ENCODE results near the gene NLRP2B. TPM values are rescaled to one million over a fixed set of nuclear protein-coding genes. Genes with fewer than 3 reads are reported as not detected.

Gene NLRP2B
- total and polyA plus RNA-seq, 8 donors, result not detected

DNA sequence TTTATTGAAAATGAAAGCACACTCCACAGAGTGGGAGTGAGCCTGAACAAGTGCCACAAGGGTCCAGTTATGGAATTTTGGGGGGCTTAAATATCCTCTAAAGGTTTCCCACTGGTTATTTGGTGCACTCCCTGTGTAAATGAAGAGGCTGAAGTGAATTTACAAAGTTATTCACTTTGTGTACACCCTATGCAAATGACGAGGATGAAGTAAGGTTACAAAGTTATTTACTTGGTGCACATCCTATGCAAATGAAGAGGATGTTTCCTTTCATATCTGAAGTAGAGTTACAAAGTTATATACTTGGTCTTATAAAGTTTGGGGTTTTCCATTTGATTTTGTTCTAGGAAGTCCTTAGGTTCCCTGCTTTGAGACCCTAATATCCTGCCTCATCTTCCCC lies 13.1 kb downstream of the NLRP2B start:
- no peaks in the 10 kb centered on the region for H3K27me3 ChIP-seq
- H3K9me3 ChIP-seq, result peaks cover 0 to 3% (median 1%) of the 10 kb centered on the region in 4 donors
- H3K27ac ChIP-seq, result no peak overlapping the region
- intact Hi-C loops (cut with DNase I; ENCODE audit: low total_unique reads), result no loop called here
- no peak for DNase-seq
- no peak overlapping the region for H3K4me3 ChIP-seq
- TF ChIP-seq EP300 (IDR thresholded peaks at IDR 0.05) (no peak), POLR2AphosphoS5 (IDR thresholded peaks at IDR 0.05) (no peak), POLR2A (IDR thresholded peaks at IDR 0.05) (no peak)
- TF ChIP-seq, protein P1, sequence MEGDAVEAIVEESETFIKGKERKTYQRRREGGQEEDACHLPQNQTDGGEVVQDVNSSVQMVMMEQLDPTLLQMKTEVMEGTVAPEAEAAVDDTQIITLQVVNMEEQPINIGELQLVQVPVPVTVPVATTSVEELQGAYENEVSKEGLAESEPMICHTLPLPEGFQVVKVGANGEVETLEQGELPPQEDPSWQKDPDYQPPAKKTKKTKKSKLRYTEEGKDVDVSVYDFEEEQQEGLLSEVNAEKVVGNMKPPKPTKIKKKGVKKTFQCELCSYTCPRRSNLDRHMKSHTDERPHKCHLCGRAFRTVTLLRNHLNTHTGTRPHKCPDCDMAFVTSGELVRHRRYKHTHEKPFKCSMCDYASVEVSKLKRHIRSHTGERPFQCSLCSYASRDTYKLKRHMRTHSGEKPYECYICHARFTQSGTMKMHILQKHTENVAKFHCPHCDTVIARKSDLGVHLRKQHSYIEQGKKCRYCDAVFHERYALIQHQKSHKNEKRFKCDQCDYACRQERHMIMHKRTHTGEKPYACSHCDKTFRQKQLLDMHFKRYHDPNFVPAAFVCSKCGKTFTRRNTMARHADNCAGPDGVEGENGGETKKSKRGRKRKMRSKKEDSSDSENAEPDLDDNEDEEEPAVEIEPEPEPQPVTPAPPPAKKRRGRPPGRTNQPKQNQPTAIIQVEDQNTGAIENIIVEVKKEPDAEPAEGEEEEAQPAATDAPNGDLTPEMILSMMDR (IDR thresholded peaks at IDR 0.05), result no peak
- H3K36me3 ChIP-seq, result no peaks in the 10 kb centered on the region
- WGBS, 5 donors, result 32 to 68% (median 44%) methylated on average over 1 of the region's 1 CpG
- H3K4me1 ChIP-seq, result no peaks in the 10 kb centered on the region

DNA sequence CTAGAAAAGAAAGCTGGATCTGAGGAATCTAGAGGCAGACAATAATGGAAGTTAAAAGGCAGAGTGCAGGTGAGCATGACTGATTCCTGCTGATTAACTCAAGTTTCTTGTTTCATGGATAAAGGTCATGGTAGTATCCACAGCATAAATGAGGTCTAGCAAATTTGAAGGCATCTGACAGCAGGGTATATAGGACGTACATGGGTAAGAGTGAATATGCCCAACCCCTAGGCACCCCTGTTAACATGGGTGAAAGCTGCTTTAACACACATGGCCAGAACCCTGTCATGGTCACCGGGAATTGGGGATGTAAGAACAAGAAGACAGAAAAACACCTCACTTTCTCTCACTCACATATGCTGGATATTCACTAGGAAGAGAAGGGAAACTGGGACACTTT lies 25.0 kb downstream of the NLRP2B start:
- Histone ChIP-seq H3K4me3 (no peak overlapping the region), H3K4me1 (no peaks in the 10 kb centered on the region), H3K27me3 (no peaks in the 10 kb centered on the region), H3K36me3 (peaks cover 0 to 8% (median 0%) of the 10 kb centered on the region in 4 donors), H3K9me3 (peaks cover 0 to 24% (median 13%) of the 10 kb centered on the region in 4 donors), H3K27ac (no peak overlapping the region)
- TF ChIP-seq, protein P1 (IDR thresholded peaks at IDR 0.05), result no peak
- TF ChIP-seq POLR2A (IDR thresholded peaks at IDR 0.05) (no peak), POLR2AphosphoS5 (IDR thresholded peaks at IDR 0.05) (no peak), EP300 (IDR thresholded peaks at IDR 0.05) (no peak)
- 73 to 93% (median 85%) methylated on average over 2 of the region's 2 CpGs for WGBS, 5 donors
- no peak for DNase-seq
- intact Hi-C loops (cut with DNase I; ENCODE audit: low total_unique reads), result no loop called here

DNA sequence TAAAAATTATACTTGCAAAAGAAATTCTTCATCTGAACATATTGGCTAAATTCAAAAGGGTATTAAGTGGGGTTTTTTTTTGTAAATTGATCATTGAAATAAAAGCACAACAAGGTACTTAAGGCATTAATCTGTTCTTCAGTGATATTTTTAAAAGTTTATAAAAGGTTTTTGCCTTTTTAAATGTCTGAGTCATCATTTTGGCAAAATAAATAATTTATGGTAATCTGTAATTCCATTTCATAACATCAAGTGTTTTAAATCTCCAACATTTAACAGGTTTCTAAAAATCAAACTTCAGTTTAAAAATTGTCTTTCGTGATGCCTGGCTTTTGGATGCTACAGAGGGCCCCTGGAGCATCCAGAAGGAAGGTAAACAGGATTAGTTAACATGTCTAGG lies 27.4 kb downstream of the NLRP2B start:
- TF ChIP-seq, protein P1 (IDR thresholded peaks at IDR 0.05), result no peak
- TF ChIP-seq EP300 (IDR thresholded peaks at IDR 0.05), result no peak
- no peak for TF ChIP-seq POLR2A (IDR thresholded peaks at IDR 0.05)
- no peak for TF ChIP-seq POLR2AphosphoS5 (IDR thresholded peaks at IDR 0.05)
- no peaks in the 10 kb centered on the region for H3K27me3 ChIP-seq
- H3K9me3 ChIP-seq, result peaks cover 0 to 24% (median 13%) of the 10 kb centered on the region in 4 donors
- H3K36me3 ChIP-seq, result peaks cover 0 to 8% (median 0%) of the 10 kb centered on the region in 4 donors
- H3K4me1 ChIP-seq, result no peaks in the 10 kb centered on the region
- intact Hi-C loops (cut with DNase I; ENCODE audit: low total_unique reads), result no loop called here
- H3K4me3 ChIP-seq, result no peak overlapping the region
- DNase-seq, result no peak
- WGBS, 5 donors, result 28 to 71% (median 56%) methylated on average over 1 of the region's 1 CpG
- no peak overlapping the region for H3K27ac ChIP-seq

DNA sequence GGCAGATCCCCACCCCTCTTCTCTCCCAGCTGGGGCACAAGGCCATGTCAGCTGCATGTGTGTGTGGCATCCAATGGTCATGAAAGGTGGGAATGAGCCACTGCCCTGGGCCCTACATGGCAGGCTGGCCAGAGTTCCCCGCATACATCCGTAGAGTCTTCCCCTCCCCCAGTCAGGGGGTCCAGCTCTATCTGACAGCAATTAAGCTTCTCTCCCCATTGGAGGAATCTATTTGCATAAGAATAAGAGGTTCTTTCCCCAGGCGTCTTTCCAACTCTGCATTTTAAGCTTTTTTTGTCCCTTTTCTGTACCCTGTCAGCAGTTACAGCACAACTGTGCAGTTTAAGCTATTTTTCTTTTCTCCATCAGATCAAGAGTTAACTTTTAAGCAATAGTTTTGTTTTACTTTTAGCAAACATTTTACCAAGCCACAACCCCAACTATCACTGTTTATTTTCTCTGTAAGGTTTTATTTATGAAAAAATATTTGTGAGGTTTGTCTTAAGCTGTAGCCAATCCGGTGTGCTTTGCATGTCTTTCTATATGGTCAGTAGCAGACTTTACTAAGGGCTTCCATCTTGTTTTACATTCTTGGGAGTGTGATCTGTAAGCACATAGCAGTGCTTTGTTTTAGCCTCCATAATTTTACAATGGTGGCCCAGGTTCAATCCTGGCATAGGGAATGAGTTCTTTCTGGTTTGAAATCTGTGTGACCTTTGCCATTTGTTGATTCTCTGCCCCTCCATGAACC lies 28.7 kb downstream of the NLRP2B start:
- Histone ChIP-seq H3K36me3 (peaks cover 0 to 8% (median 0%) of the 10 kb centered on the region in 4 donors), H3K4me3 (no peak overlapping the region), H3K9me3 (peaks cover 0 to 24% (median 13%) of the 10 kb centered on the region in 4 donors), H3K27ac (no peak overlapping the region), H3K4me1 (no peaks in the 10 kb centered on the region), H3K27me3 (no peaks in the 10 kb centered on the region)
- intact Hi-C loops (cut with DNase I; ENCODE audit: low total_unique reads), result no loop called here
- no peak for DNase-seq
- 56 to 85% (median 77%) methylated on average over 4 of the region's 4 CpGs for WGBS, 5 donors
- no peak for TF ChIP-seq POLR2AphosphoS5 (IDR thresholded peaks at IDR 0.05)
- TF ChIP-seq, protein P1 (IDR thresholded peaks at IDR 0.05), result no peak
- TF ChIP-seq EP300 (IDR thresholded peaks at IDR 0.05), result no peak
- no peak for TF ChIP-seq POLR2A (IDR thresholded peaks at IDR 0.05)
